ENCODE measurements around the gene SCEL.

GRCh38 chr13:77508959-77509620 lies 26.4 kb upstream of the SCEL start:
- TF ChIP-seq, protein P1, sequence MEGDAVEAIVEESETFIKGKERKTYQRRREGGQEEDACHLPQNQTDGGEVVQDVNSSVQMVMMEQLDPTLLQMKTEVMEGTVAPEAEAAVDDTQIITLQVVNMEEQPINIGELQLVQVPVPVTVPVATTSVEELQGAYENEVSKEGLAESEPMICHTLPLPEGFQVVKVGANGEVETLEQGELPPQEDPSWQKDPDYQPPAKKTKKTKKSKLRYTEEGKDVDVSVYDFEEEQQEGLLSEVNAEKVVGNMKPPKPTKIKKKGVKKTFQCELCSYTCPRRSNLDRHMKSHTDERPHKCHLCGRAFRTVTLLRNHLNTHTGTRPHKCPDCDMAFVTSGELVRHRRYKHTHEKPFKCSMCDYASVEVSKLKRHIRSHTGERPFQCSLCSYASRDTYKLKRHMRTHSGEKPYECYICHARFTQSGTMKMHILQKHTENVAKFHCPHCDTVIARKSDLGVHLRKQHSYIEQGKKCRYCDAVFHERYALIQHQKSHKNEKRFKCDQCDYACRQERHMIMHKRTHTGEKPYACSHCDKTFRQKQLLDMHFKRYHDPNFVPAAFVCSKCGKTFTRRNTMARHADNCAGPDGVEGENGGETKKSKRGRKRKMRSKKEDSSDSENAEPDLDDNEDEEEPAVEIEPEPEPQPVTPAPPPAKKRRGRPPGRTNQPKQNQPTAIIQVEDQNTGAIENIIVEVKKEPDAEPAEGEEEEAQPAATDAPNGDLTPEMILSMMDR (IDR thresholded peaks at IDR 0.05): no peak
- no peak for TF ChIP-seq POLR2AphosphoS5 (IDR thresholded peaks at IDR 0.05; ENCODE audit: insufficient read depth in 1 of 2, low read depth in 1 of 2)
